Peyer's patch (tissue), 4 donors: ENCODE results near the gene CHAF1B. TPM values are rescaled to one million over a fixed set of nuclear protein-coding genes. Genes with fewer than 3 reads are reported as not detected.

ENCODE experiments used
- DNase-seq, 3 donors: peaks; one replicate each; pipeline ENCODE4 v3.0.0-alpha.2; 2017 to 2019
- H3K27ac ChIP-seq, 4 donors: fragments of 200-600 bp; sonication (generic); one replicate each; pipeline ENCODE4 v1.5.1; 2016 to 2019
- H3K27me3 ChIP-seq, 2 donors: fragments of 200-600 bp; sonication (generic); one replicate each; pipeline ENCODE4 v1.5.1; 2019
- H3K36me3 ChIP-seq, 3 donors: fragments of 200-600 bp; sonication (generic); one replicate each; pipeline ENCODE4 v1.5.1; 2016 to 2019
- H3K4me1 ChIP-seq, 4 donors: fragments of 200-600 bp; sonication (generic); one replicate each; pipeline ENCODE4 v1.5.1; 2016 to 2019
- H3K4me3 ChIP-seq, 4 donors: fragments of 200-600 bp; sonication (generic); 1 replicate in 3 of 4; 2 replicates in 1 of 4; pipeline ENCODE4 v1.5.1; 2016 to 2019; ENCODE audit warnings: mild to moderate bottlenecking in 1 of 4
- H3K9me3 ChIP-seq, 4 donors: fragments of 200-600 bp; sonication (generic); one replicate each; pipeline ENCODE4 v1.5.1; 2016 to 2019; ENCODE audit warnings: mild to moderate bottlenecking in 1 of 4
- POLR2A ChIP-seq, 2 donors: fragments of 450-650 bp; IDR thresholded peaks; one replicate each; pipeline ENCODE4 v1.5.1; 2017; ENCODE audit warnings: antibody characterized with exemption in 2 of 2, mild to moderate bottlenecking in 2 of 2, moderate library complexity in 2 of 2
- total RNA-seq, 4 donors: library from RNA; depleted of rRNA; stranded (reverse); fragments of >200 nt; gene quantifications; one replicate each; pipeline ENCODE4 v1.1.0, GENCODE V29; 2016
- TF ChIP-seq, protein P1 (sequence below), 6 experiments: fragments of 450-650 bp in 4 of 6; fragments of 200-600 bp in 2 of 6; sonication (generic) in 1 of 6; IDR thresholded peaks; one replicate each; pipeline ENCODE4 v1.5.1; 2017 to 2019; ENCODE audit warnings: antibody characterized with exemption in 6 of 6, mild to moderate bottlenecking in 3 of 6, moderate library complexity in 1 of 6

The CHAF1B gene
- total RNA-seq, 4 donors from 2014 or later, result 0.85 to 11.6 (median 1.3) TPM

DNA sequence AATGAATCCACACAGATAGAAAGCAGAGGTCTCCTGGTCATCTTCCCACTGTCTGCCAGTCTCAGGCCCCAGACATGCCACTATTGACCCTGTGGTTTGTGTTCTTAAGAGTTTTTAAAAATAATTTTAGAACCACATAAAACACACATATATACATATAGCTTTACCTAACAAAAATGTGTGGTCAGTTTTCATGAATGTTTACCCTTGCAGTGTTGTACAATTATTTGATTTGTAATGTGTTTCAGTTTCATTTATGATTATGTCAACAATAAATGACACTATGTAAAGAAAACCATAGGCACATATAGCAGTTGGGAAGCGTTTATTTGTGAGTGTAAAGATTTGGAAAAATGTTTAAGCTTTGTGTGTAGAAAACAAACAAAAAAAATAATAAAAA, 17.1 kb downstream of the CHAF1B start:
- DNase-seq, result no peak
- no peak for TF ChIP-seq POLR2A (IDR thresholded peaks at IDR 0.05)
- TF ChIP-seq, protein P1, sequence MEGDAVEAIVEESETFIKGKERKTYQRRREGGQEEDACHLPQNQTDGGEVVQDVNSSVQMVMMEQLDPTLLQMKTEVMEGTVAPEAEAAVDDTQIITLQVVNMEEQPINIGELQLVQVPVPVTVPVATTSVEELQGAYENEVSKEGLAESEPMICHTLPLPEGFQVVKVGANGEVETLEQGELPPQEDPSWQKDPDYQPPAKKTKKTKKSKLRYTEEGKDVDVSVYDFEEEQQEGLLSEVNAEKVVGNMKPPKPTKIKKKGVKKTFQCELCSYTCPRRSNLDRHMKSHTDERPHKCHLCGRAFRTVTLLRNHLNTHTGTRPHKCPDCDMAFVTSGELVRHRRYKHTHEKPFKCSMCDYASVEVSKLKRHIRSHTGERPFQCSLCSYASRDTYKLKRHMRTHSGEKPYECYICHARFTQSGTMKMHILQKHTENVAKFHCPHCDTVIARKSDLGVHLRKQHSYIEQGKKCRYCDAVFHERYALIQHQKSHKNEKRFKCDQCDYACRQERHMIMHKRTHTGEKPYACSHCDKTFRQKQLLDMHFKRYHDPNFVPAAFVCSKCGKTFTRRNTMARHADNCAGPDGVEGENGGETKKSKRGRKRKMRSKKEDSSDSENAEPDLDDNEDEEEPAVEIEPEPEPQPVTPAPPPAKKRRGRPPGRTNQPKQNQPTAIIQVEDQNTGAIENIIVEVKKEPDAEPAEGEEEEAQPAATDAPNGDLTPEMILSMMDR (IDR thresholded peaks at IDR 0.05), result no peak
- no peaks in the 10 kb centered on the region for H3K36me3 ChIP-seq
- no peaks in the 10 kb centered on the region for H3K27me3 ChIP-seq
- H3K9me3 ChIP-seq, result no peaks in the 10 kb centered on the region
- no peak overlapping the region for H3K27ac ChIP-seq
- H3K4me1 ChIP-seq, result no peaks in the 10 kb centered on the region
- no peak overlapping the region for H3K4me3 ChIP-seq

DNA sequence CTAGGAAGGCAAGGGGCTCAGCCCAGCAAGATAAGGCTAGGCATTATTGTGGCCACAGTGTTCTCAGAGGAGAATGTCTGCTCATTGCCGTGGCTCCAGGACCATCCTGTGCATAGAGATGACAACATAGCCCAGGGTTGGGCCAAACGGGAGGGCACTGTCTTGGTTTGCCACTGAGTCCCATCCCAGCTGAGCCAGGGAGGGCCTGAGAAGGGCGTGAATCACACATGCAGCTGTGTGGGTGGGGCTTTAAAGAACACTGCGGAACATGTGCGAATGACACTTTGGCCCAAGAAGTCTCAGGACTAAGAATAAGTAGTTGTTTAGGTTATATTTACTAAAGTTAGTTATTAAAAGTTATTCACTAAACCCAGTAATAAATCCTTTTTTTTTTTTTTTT, 18.5 kb downstream of the CHAF1B start:
- Histone ChIP-seq H3K27ac (no peak overlapping the region), H3K4me1 (no peaks in the 10 kb centered on the region), H3K4me3 (no peak overlapping the region), H3K9me3 (no peaks in the 10 kb centered on the region), H3K27me3 (no peaks in the 10 kb centered on the region), H3K36me3 (no peaks in the 10 kb centered on the region)
- no peak for DNase-seq
- TF ChIP-seq, protein P1 (IDR thresholded peaks at IDR 0.05), result no peak
- no peak for TF ChIP-seq POLR2A (IDR thresholded peaks at IDR 0.05)

DNA sequence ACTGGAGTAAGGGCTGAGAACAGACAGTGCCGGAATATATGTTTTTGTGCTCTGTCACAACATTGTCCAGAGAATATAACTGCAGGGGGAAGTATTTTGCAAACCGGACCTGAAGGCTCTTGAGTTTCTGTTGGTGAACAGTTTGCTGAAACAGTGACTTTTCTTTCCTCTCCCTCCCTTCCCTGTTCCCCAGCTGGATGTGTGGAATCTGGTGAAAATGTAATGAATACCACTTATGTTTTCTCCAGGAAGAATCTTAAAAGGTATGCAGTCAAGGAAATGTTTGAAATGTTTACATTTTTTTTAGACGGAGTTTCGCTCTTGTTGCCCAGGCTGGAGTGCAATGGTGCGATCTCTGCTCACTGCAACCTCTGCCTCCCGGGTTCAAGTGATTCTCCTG, 23.4 kb downstream of the CHAF1B start:
- TF ChIP-seq, protein P1 (IDR thresholded peaks at IDR 0.05), result no peak
- no peaks in the 10 kb centered on the region for H3K36me3 ChIP-seq
- H3K9me3 ChIP-seq, result no peaks in the 10 kb centered on the region
- no peak for DNase-seq
- H3K27me3 ChIP-seq, result no peaks in the 10 kb centered on the region
- no peak overlapping the region for H3K4me3 ChIP-seq
- H3K4me1 ChIP-seq, result no peaks in the 10 kb centered on the region
- H3K27ac ChIP-seq, result no peak overlapping the region

DNA sequence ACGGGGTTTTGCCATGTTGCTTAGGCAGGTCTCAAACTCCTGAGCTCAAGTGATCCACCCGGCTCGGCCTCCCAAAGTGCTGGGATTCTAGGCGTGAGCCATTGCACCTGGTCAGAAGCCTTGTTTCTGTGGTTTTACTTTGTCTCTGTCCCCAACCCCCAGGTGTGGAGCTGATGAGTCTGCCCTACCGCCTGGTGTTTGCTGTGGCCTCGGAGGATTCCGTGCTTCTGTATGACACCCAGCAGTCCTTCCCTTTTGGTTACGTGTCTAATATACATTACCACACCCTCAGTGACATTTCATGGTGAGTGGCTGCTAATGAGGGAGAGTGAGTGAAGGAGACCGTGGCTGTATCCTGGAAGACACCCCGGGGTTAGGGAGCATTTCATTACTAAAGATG, 26.1 kb downstream of the CHAF1B start:
- no peaks in the 10 kb centered on the region for H3K36me3 ChIP-seq
- H3K4me3 ChIP-seq, result no peak overlapping the region

DNA sequence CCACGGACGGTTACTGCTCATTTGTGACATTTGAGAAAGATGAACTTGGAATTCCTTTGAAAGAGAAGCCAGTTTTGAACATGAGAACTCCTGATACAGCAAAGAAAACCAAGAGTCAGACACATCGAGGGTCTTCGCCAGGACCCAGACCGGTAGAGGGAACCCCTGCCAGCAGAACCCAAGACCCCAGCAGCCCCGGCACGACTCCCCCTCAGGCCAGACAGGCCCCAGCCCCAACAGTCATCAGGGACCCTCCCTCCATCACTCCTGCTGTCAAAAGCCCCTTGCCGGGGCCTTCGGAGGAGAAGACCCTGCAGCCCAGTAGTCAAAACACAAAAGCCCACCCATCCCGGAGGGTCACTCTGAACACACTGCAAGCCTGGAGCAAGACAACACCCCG, 27.7 kb downstream of the CHAF1B start:
- no peak for DNase-seq
- Histone ChIP-seq H3K9me3 (no peaks in the 10 kb centered on the region), H3K4me3 (no peak overlapping the region), H3K27me3 (no peaks in the 10 kb centered on the region), H3K4me1 (no peaks in the 10 kb centered on the region), H3K27ac (no peak overlapping the region), H3K36me3 (no peaks in the 10 kb centered on the region)
- no peak for TF ChIP-seq POLR2A (IDR thresholded peaks at IDR 0.05)
- TF ChIP-seq, protein P1 (IDR thresholded peaks at IDR 0.05), result no peak

More for the DNA sequence above, 26.1 kb downstream of the CHAF1B start:
- Histone ChIP-seq H3K4me1 (no peaks in the 10 kb centered on the region), H3K9me3 (no peaks in the 10 kb centered on the region), H3K27me3 (no peaks in the 10 kb centered on the region), H3K27ac (no peak overlapping the region)
- TF ChIP-seq POLR2A (IDR thresholded peaks at IDR 0.05), result no peak
- TF ChIP-seq, protein P1 (IDR thresholded peaks at IDR 0.05), result no peak
- DNase-seq, result no peak

DNA sequence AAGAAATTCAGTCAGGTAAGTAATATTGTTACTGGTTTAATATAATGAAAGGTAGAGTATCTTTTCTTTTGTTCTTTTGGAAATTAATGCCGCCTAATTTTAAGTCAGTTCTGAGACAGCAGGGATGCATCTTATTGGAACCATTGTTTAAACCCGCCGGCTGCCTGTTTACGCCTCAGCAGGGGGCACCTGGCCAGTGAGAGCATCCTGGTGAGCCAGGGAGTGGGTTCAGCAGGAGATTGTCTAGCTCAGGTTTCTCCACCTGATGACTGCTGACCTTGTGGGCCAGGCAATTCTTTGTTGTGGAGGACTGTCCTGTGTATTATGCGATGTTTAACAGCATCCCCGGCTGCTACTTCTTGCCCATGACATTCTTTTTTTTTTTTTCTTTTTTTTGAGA, 30.2 kb downstream of the CHAF1B start:
- TF ChIP-seq, protein P1 (IDR thresholded peaks at IDR 0.05), result no peak
- TF ChIP-seq POLR2A (IDR thresholded peaks at IDR 0.05), result no peak
- DNase-seq, result no peak
- H3K27ac ChIP-seq, result no peak overlapping the region
- H3K36me3 ChIP-seq, result no peaks in the 10 kb centered on the region
- no peaks in the 10 kb centered on the region for H3K4me1 ChIP-seq
- H3K27me3 ChIP-seq, result no peaks in the 10 kb centered on the region
- no peak overlapping the region for H3K4me3 ChIP-seq
- H3K9me3 ChIP-seq, result no peaks in the 10 kb centered on the region
